ENCODE data around the gene TEX13C. TPM values are rescaled to one million over a fixed set of nuclear protein-coding genes. Genes with fewer than 3 reads are reported as not detected.
"Not testable (repeated sequence)": the region's sequence is repeated elsewhere in the genome, so short reads cannot be mapped to it uniquely, and the experiment has no call there.

The TEX13C gene
- total and polyA plus RNA-seq, 4 donors: not detected

- no peak for TF ChIP-seq CTCF (IDR thresholded peaks at IDR 0.05; ENCODE audit: low read depth, low read length, missing input control)
- no peak for TF ChIP-seq RXRA (IDR thresholded peaks at IDR 0.05)
- TF ChIP-seq MAX (IDR thresholded peaks at IDR 0.05): no peak
- no peak for TF ChIP-seq RAD21 (IDR thresholded peaks at IDR 0.05)
- no peak for TF ChIP-seq SP1 (IDR thresholded peaks at IDR 0.05)
- TF ChIP-seq TAF1 (conservative IDR thresholded peaks at IDR 0.05): no peak
- no peak for TF ChIP-seq YY1 (IDR thresholded peaks at IDR 0.05)
- TF ChIP-seq HNF4A (conservative IDR thresholded peaks at IDR 0.05): no peak
Observed at GRCh38 chrX:125308653-125309052, 11.0 kb upstream of the TEX13C start (continued).

- H3K36me3 ChIP-seq (ENCODE audit: control insufficient read depth in 4 of 4, insufficient read depth in 3 of 4, low read depth in 1 of 4, low read length in 3 of 4); H3K27me3 ChIP-seq (ENCODE audit: control insufficient read depth in 4 of 4, insufficient read depth in 4 of 4, low read length in 3 of 4); H3K4me1 ChIP-seq (ENCODE audit: control insufficient read depth in 4 of 4, insufficient read depth in 4 of 4, low read length in 3 of 4); H3K27ac ChIP-seq (ENCODE audit: low read depth in 1 of 2, low read length in 2 of 2); H3K4me3 ChIP-seq (ENCODE audit: low read depth in 1 of 3, low read length in 3 of 3); DNase-seq (ENCODE audit: low spot score); H3K9ac ChIP-seq (ENCODE audit: low read depth in 1 of 2, low read length in 2 of 2); H3K9me3 ChIP-seq (ENCODE audit: control insufficient read depth in 4 of 4, low read length in 3 of 4): not testable (repeated sequence)
- 98% methylated on average over 17 of the region's 17 CpGs for WGBS
Observed at GRCh38 chrX:125319166-125319565, 505 bp upstream of the TEX13C start.

- WGBS: 70% methylated on average over 2 of the region's 2 CpGs
- DNase-seq (ENCODE audit: low spot score): no peak
- no peak overlapping the region for H3K4me3 ChIP-seq (ENCODE audit: low read depth in 1 of 3, low read length in 3 of 3)
- H3K27ac ChIP-seq (ENCODE audit: low read depth in 1 of 2, low read length in 2 of 2): no peak overlapping the region
- H3K36me3 ChIP-seq (ENCODE audit: control insufficient read depth in 4 of 4, insufficient read depth in 3 of 4, low read depth in 1 of 4, low read length in 3 of 4): no peaks in the 10 kb centered on the region
- TF ChIP-seq EGR1 (IDR thresholded peaks at IDR 0.05; ENCODE audit: low read depth in 2 of 2): no peak
- TF ChIP-seq ZBTB33 (IDR thresholded peaks at IDR 0.05): no peak
- TF ChIP-seq REST (IDR thresholded peaks at IDR 0.05): no peak
- TF ChIP-seq TAF1 (conservative IDR thresholded peaks at IDR 0.05): no peak
- no peak for TF ChIP-seq SP1 (IDR thresholded peaks at IDR 0.05)
- TF ChIP-seq RAD21 (IDR thresholded peaks at IDR 0.05): no peak
- no peak for TF ChIP-seq MAX (IDR thresholded peaks at IDR 0.05)
- no peak for TF ChIP-seq RXRA (IDR thresholded peaks at IDR 0.05)
- no peak for TF ChIP-seq JUND (IDR thresholded peaks at IDR 0.05)
- no peak for TF ChIP-seq ATF3 (IDR thresholded peaks at IDR 0.05)
- TF ChIP-seq HNF4G (IDR thresholded peaks at IDR 0.05): no peak
- TF ChIP-seq YY1 (IDR thresholded peaks at IDR 0.05): no peak
- TF ChIP-seq GABPA (IDR thresholded peaks at IDR 0.05 in 1 of 2, conservative IDR thresholded peaks at IDR 0.05 in 1 of 2): no peak
- TF ChIP-seq FOXA2 (IDR thresholded peaks at IDR 0.05): no peak
- H3K9ac ChIP-seq (ENCODE audit: low read depth in 1 of 2, low read length in 2 of 2): no peak overlapping the region
- H3K4me1 ChIP-seq (ENCODE audit: control insufficient read depth in 4 of 4, insufficient read depth in 4 of 4, low read length in 3 of 4): no peaks in the 10 kb centered on the region
- peaks cover 0 to 2% (median 0%) of the 10 kb centered on the region in 4 donors for H3K9me3 ChIP-seq (ENCODE audit: control insufficient read depth in 4 of 4, low read length in 3 of 4)
- no peaks in the 10 kb centered on the region for H3K27me3 ChIP-seq (ENCODE audit: control insufficient read depth in 4 of 4, insufficient read depth in 4 of 4, low read length in 3 of 4)
Observed at GRCh38 chrX:125322431-125322830, 2.8 kb downstream of the TEX13C start.
